Measurements from ENCODE around the gene SIX3.

DNA sequence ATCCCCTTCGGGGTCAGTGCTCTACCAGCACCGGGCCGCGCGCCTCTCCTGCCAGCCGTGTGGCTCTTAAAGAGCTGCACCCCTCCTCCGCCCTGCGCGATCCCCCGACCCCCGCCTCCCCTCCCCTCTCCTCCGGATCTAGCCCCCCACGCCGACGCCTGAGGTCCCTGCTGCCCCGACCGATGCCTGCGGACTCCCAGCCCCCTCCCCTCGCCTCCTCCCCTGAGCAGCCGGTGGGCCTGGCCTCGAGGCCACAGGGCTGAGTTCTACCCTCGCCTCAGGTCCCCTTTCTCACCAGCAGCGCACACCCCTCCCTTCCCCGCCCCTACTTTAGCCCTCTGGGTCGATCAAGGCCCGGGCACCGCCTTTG, 5.8 kb upstream of the SIX3 start:
- TF ChIP-seq CTCF (IDR thresholded peaks at IDR 0.05) = no peak
- TF ChIP-seq POLR2A (IDR thresholded peaks at IDR 0.05) = no peak
- TF ChIP-seq EP300 (IDR thresholded peaks at IDR 0.05) = no peak
